ENCODE data around the gene DNAJC13. TPM values are rescaled to one million over a fixed set of nuclear protein-coding genes. Genes with fewer than 3 reads are reported as not detected.
A peak's percentile ranks its signal among the peaks of the same experiment; 100 is the strongest.
"Not testable (repeated sequence)": the region's sequence is repeated elsewhere in the genome, so short reads cannot be mapped to it uniquely, and the experiment has no call there.

The DNAJC13 gene
- total RNA-seq, 1 experiment from 2014 or later = 24.7 TPM

- ATAC-seq (peak; percentile 64), DNase-seq (peak; percentile 23)
- POLR2A ChIA-PET (ENCODE audit: unreplicated experiment) = no interaction called here
- H2AFZ ChIP-seq (ENCODE audit: low read length) = no peak overlapping the region
- H4K20me1 ChIP-seq (ENCODE audit: low read length) = no peaks in the 10 kb centered on the region
- H3K4me3 ChIP-seq (ENCODE audit: low read length) = no peak overlapping the region
- no peaks in the 10 kb centered on the region for H3F3A ChIP-seq (ENCODE audit: low read length, unreplicated experiment)
- no peaks in the 10 kb centered on the region for H3K79me2 ChIP-seq (ENCODE audit: low read length)
- no peak overlapping the region for H3K4me2 ChIP-seq (ENCODE audit: low read length)
- H3K9me3 ChIP-seq (ENCODE audit: low read length) = no peaks in the 10 kb centered on the region
- intact Hi-C loops (cut with micrococcal nuclease) = no loop called here
- TF ChIP-seq EZH2 (IDR thresholded peaks at IDR 0.05; ENCODE audit: low read length, unreplicated experiment) (no peak), EZH2phosphoT487 (IDR thresholded peaks at IDR 0.05; ENCODE audit: borderline replicate concordance, low read length) (no peak), CTCF (conservative IDR thresholded peaks at IDR 0.05; ENCODE audit: low read depth, low read length) (no peak)
- CTCF ChIA-PET = no interaction called here
- H3K4me1 ChIP-seq (ENCODE audit: insufficient read depth, low read length) = no peaks in the 10 kb centered on the region
- no peak overlapping the region for H3K9ac ChIP-seq (ENCODE audit: low read length)
- no peak overlapping the region for H3K27ac ChIP-seq (ENCODE audit: low read length)
- no peaks in the 10 kb centered on the region for H3K36me3 ChIP-seq (ENCODE audit: low read depth, low read length)
- BruUV-seq (replicated peaks) = no TSS peak
- H3K27me3 ChIP-seq (ENCODE audit: low read length) = no peaks in the 10 kb centered on the region
- H3K9me2 ChIP-seq (replicated peaks; ENCODE audit: low read length) = no peaks in the 10 kb centered on the region
These were observed 48.3 kb upstream of the DNAJC13 start for GRCh38 chr3:132368962-132369361.

GRCh38 chr3:132376945-132377354, 40.4 kb upstream of the DNAJC13 start:
- H2AFZ ChIP-seq (ENCODE audit: low read length); ATAC-seq; H3K27me3 ChIP-seq (ENCODE audit: low read length); H3K4me1 ChIP-seq (ENCODE audit: insufficient read depth, low read length); H3K9ac ChIP-seq (ENCODE audit: low read length); CTCF ChIA-PET; H3K4me2 ChIP-seq (ENCODE audit: low read length); H3K9me3 ChIP-seq (ENCODE audit: low read length); H3K36me3 ChIP-seq (ENCODE audit: low read depth, low read length); intact Hi-C loops (cut with micrococcal nuclease); POLR2A ChIA-PET (ENCODE audit: unreplicated experiment); H3K4me3 ChIP-seq (ENCODE audit: low read length); DNase-seq; H4K20me1 ChIP-seq (ENCODE audit: low read length); H3F3A ChIP-seq (ENCODE audit: low read length, unreplicated experiment); H3K9me2 ChIP-seq (replicated peaks; ENCODE audit: low read length); BruUV-seq (replicated peaks); H3K79me2 ChIP-seq (ENCODE audit: low read length); H3K27ac ChIP-seq (ENCODE audit: low read length): not testable (repeated sequence)

- no TSS peak for BruUV-seq (replicated peaks)
- Histone ChIP-seq H3K36me3 (ENCODE audit: low read depth, low read length) (no peaks in the 10 kb centered on the region), H3K79me2 (ENCODE audit: low read length) (no peaks in the 10 kb centered on the region), H4K20me1 (ENCODE audit: low read length) (no peaks in the 10 kb centered on the region), H3K4me1 (ENCODE audit: insufficient read depth, low read length) (no peaks in the 10 kb centered on the region), H3K27ac (ENCODE audit: low read length) (no peak overlapping the region), H3F3A (ENCODE audit: low read length, unreplicated experiment) (no peaks in the 10 kb centered on the region), H3K4me3 (ENCODE audit: low read length) (no peak overlapping the region), H3K27me3 (ENCODE audit: low read length) (no peaks in the 10 kb centered on the region), H2AFZ (ENCODE audit: low read length) (no peak overlapping the region), H3K9me2 (replicated peaks; ENCODE audit: low read length) (no peaks in the 10 kb centered on the region), H3K9ac (ENCODE audit: low read length) (no peak overlapping the region), H3K9me3 (ENCODE audit: low read length) (no peaks in the 10 kb centered on the region), H3K4me2 (ENCODE audit: low read length) (no peak overlapping the region)
- ATAC-seq (no peak), DNase-seq (no peak)
- ChIA-PET CTCF (no interaction called here), POLR2A (ENCODE audit: unreplicated experiment) (no interaction called here)
- intact Hi-C loops (cut with micrococcal nuclease) = no loop called here
- TF ChIP-seq EZH2phosphoT487 (IDR thresholded peaks at IDR 0.05; ENCODE audit: borderline replicate concordance, low read length) (no peak), CTCF (conservative IDR thresholded peaks at IDR 0.05; ENCODE audit: low read depth, low read length) (no peak), EZH2 (IDR thresholded peaks at IDR 0.05; ENCODE audit: low read length, unreplicated experiment) (no peak)
These were observed 39.1 kb upstream of the DNAJC13 start for GRCh38 chr3:132378048-132378762.
